Measurements from ENCODE around the gene NRGN. TPM values are rescaled to one million over a fixed set of nuclear protein-coding genes. Genes with fewer than 3 reads are reported as not detected.

Gene NRGN
- total and polyA plus RNA-seq, 2 of the 8 experiments (the other 6 are each of a cell fraction or from before 2014, with no cell fraction given) = 0.60 to 1.0 TPM

DNA sequence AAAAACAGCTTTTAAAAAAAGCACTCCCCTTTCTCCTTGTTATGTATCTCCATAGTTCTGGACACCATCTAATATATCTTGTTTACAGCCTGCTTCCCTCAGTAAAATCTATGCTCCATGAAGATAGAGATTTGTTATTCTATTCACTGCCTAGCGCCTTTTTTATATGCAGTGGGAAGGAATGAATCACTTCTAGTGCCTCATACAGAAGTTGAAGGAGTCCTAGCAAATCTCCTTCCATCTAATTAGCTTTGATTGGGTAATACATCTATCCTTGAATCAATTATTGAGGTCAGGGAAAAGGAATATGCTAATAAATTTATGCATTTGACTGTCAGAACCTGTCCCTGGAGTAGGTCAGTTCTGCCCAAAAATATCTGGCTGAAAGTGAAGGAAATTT lies 40.2 kb upstream of the NRGN start:
- H3K27me3 ChIP-seq (replicated peaks in 1 of 4; ENCODE audit: control insufficient read depth in 3 of 4, extremely low read depth in 1 of 4, insufficient read depth in 3 of 4, low read length in 3 of 4) = peaks cover 0 to 4% (median 0%) of the 10 kb centered on the region in 4 experiments; a peak in 1 of 7 replicates
- DNase-seq (ENCODE audit: low read depth in 1 of 2, low spot score in 2 of 2) = no peak
- CTCF ChIA-PET (ENCODE audit: partially characterized antibody) = interaction anchor here (1.4 kb wide), 1 partner anchor 138 kb away, joined by 3 read pairs; no protein-coding TSS in a partner anchor
- TF ChIP-seq MAFK (IDR thresholded peaks at IDR 0.05; ENCODE audit: low read depth, low read length) (no peak), MAX (IDR thresholded peaks at IDR 0.05) (no peak), KDM5A (IDR thresholded peaks at IDR 0.05; ENCODE audit: low read length) (no peak), RXRA (IDR thresholded peaks at IDR 0.05; ENCODE audit: insufficient read depth, low read depth, low read length) (no peak), CHD2 (IDR thresholded peaks at IDR 0.05; ENCODE audit: low read length) (no peak), RFX5 (IDR thresholded peaks at IDR 0.05; ENCODE audit: borderline replicate concordance, low read depth, low read length) (no peak), GTF2F1 (IDR thresholded peaks at IDR 0.05; ENCODE audit: borderline replicate concordance, low read depth, low read length) (no peak), SIN3A (conservative IDR thresholded peaks at IDR 0.05 in 1 of 2, IDR thresholded peaks at IDR 0.05 in 1 of 2; ENCODE audit: low read depth in 1 of 2, low read length in 2 of 2) (no peak), SIRT6 (IDR thresholded peaks at IDR 0.05; ENCODE audit: low read length) (no peak), NANOG (IDR thresholded peaks at IDR 0.05; ENCODE audit: insufficient read depth, low read depth, low read length, poor library complexity, severe bottlenecking) (no peak), EP300 (IDR thresholded peaks at IDR 0.05; ENCODE audit: borderline replicate concordance in 1 of 2, low read depth in 2 of 2, low read length in 2 of 2) (no peak), TAF1 (IDR thresholded peaks at IDR 0.05; ENCODE audit: low read depth, low read length) (no peak), EGR1 (IDR thresholded peaks at IDR 0.05; ENCODE audit: borderline replicate concordance, low read depth, low read length) (no peak), KDM4A (IDR thresholded peaks at IDR 0.05; ENCODE audit: low read depth, low read length, severe bottlenecking) (no peak)

More for the DNA sequence above, 40.2 kb upstream of the NRGN start:
- no peak for FAIRE-seq
- Histone ChIP-seq H4K8ac (ENCODE audit: extremely low read depth, insufficient read depth, low read length) (no peak overlapping the region), H3K4me1 (replicated peaks in 1 of 4; ENCODE audit: control insufficient read depth in 3 of 4, insufficient read depth in 4 of 4, low read length in 3 of 4) (peaks cover 0 to 4% (median 1%) of the 10 kb centered on the region in 4 experiments; a peak in 3 of 7 replicates), H2BK15ac (ENCODE audit: low read length) (no peak overlapping the region), H2AFZ (ENCODE audit: low read length) (no peak overlapping the region), H3K79me2 (ENCODE audit: control insufficient read depth in 1 of 2, insufficient read depth in 2 of 2, low read length in 2 of 2) (no peaks in the 10 kb centered on the region), H3K9me3 (ENCODE audit: insufficient read depth in 2 of 2, low read depth in 1 of 2, low read length in 1 of 2) (no peaks in the 10 kb centered on the region), H3K23ac (ENCODE audit: insufficient read length) (no peak overlapping the region), H3K56ac (replicated peaks; ENCODE audit: insufficient read length, low read depth, low read length) (no peak overlapping the region), H2BK20ac (ENCODE audit: low read length) (no peak overlapping the region), H2BK12ac (ENCODE audit: low read depth, low read length) (no peak overlapping the region), H3K4me3 (ENCODE audit: extremely low read depth in 1 of 4, insufficient read depth in 2 of 4, low read depth in 3 of 4, low read length in 4 of 4) (no peak overlapping the region), H3K14ac (ENCODE audit: insufficient read length) (no peak overlapping the region), H3K23me2 (ENCODE audit: low read depth, low read length) (no peaks in the 10 kb centered on the region), H2AK5ac (ENCODE audit: low read depth, low read length) (no peak overlapping the region), H4K5ac (ENCODE audit: insufficient read length, low read depth, low read length) (no peak overlapping the region), H3K4ac (replicated peaks; ENCODE audit: insufficient read length, low read depth, low read length) (no peak overlapping the region), H3K27ac (ENCODE audit: low read depth, low read length) (no peak overlapping the region), H3K9ac (replicated peaks in 1 of 4; ENCODE audit: extremely low read depth in 1 of 4, low read depth in 3 of 4, low read length in 3 of 4) (no peak overlapping the region), H3K79me1 (ENCODE audit: low read depth, low read length) (no peaks in the 10 kb centered on the region), H4K20me1 (replicated peaks in 1 of 2; ENCODE audit: control insufficient read depth in 1 of 2, insufficient read depth in 2 of 2, low read length in 2 of 2) (no peaks in the 10 kb centered on the region), H3K18ac (ENCODE audit: extremely low read depth, low read length) (no peak overlapping the region), H2BK5ac (ENCODE audit: low read depth, low read length) (no peak overlapping the region), H3K36me3 (ENCODE audit: control insufficient read depth in 2 of 4, insufficient read depth in 4 of 4, low read length in 3 of 4) (no peaks in the 10 kb centered on the region), H4K91ac (replicated peaks; ENCODE audit: insufficient read length, low read length) (no peak overlapping the region), H3K4me2 (ENCODE audit: insufficient read depth in 1 of 2, low read depth in 2 of 2, low read length in 2 of 2) (no peak overlapping the region), H2BK120ac (replicated peaks; ENCODE audit: low read depth, low read length) (no peak overlapping the region)
- POLR2A ChIA-PET (ENCODE audit: partially characterized antibody) = interaction anchor here (1.4 kb wide), 1 partner anchor 26 kb away, joined by 3 read pairs; no protein-coding TSS in a partner anchor
- WGBS, 2 experiments (ENCODE audit: extremely low coverage in 1 of 2, insufficient coverage in 1 of 2, insufficient read length in 1 of 2, insufficient replicate concordance in 2 of 2, low coverage in 1 of 2, low lambda C conversion rate in 2 of 2, missing lambda C conversion rate in 1 of 2) = 90% methylated on average over 1 of the region's 1 CpG; no CpG with 5 or more reads in 1 of the 2 experiments
